PFSK-1 (cell line): ENCODE data around the gene GRHL3.

Source experiments
- FOXP2 ChIP-seq: optimal IDR thresholded peaks from 2 replicates; pipeline ENCODE3; 2011; ENCODE audit warnings: borderline replicate concordance, control low read depth, inconsistent platforms; ENCODE audit not compliant: insufficient read depth; ENCODE audit errors: extremely low read length, extremely low read depth
- POLR2AphosphoS5 ChIP-seq: IDR thresholded peaks from 2 replicates; pipeline ENCODE4 v1.6.1; 2012; ENCODE audit warnings: low read depth, mild to moderate bottlenecking, control low read depth, low read length, moderate library complexity
- REST ChIP-seq, 2 experiments: IDR thresholded peaks; 2 replicates each; pipeline versions ENCODE4 v1.6.1 to v1.8.0; 2011 to 2012; ENCODE audit warnings: low read depth in 2 of 2, low read length in 2 of 2, control low read depth in 1 of 2, inconsistent platforms in 1 of 2, mild to moderate bottlenecking in 1 of 2, moderate library complexity in 1 of 2; ENCODE audit not compliant: insufficient read depth in 1 of 2
- SIN3A ChIP-seq: IDR thresholded peaks from 2 replicates; pipeline ENCODE4 v1.6.1; 2012; ENCODE audit warnings: mild to moderate bottlenecking, low read length, moderate library complexity, borderline replicate concordance; ENCODE audit not compliant: insufficient read depth
- TAF1 ChIP-seq: IDR thresholded peaks from 2 replicates; pipeline ENCODE4 v1.6.1; 2012; ENCODE audit warnings: low read length, control low read depth, borderline replicate concordance; ENCODE audit not compliant: insufficient read depth

Gene GRHL3

GRCh38 chr1:24400065-24400464 lies 80.9 kb downstream of the GRHL3 start:
- TF ChIP-seq TAF1 (no peak), REST (IDR thresholded peaks at IDR 0.05; ENCODE audit: insufficient read depth in 1 of 2, low read depth in 2 of 2, low read length in 2 of 2) (no peak)

GRCh38 chr1:24403806-24404205 lies 84.6 kb downstream of the GRHL3 start:
- TF ChIP-seq TAF1: no peak
- no peak for TF ChIP-seq REST (IDR thresholded peaks at IDR 0.05; ENCODE audit: insufficient read depth in 1 of 2, low read depth in 2 of 2, low read length in 2 of 2)
- TF ChIP-seq SIN3A: no peak
- no peak for TF ChIP-seq FOXP2
- TF ChIP-seq POLR2AphosphoS5: no peak
